ENCODE measurements around the gene WDR62.
"Not testable (repeated sequence)": the region's sequence is repeated elsewhere in the genome, so short reads cannot be mapped to it uniquely, and the experiment has no call there.

Gene WDR62

DNA sequence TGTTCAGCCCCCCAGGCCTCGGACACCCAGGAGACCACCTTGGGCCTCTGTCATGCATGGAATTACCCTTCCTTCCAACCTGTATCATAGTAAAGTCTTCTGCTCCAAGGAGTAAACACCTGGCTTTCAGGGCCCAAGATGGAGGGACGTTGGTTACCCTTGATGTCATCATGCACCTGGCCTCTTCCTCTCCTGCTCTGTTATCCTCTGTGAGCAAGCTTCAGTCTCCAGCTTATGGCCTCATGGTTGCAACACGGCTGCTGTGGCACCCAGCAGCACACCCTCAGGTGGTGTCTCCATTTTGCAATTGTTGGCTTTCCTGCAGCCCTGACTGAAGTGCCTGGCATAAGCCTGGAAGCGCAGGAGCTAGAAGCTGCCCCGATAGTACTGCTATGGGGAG, 52.3 kb downstream of the WDR62 start:
- no peak for DNase-seq (ENCODE audit: low read depth in 2 of 2, low spot score in 1 of 2)

DNA sequence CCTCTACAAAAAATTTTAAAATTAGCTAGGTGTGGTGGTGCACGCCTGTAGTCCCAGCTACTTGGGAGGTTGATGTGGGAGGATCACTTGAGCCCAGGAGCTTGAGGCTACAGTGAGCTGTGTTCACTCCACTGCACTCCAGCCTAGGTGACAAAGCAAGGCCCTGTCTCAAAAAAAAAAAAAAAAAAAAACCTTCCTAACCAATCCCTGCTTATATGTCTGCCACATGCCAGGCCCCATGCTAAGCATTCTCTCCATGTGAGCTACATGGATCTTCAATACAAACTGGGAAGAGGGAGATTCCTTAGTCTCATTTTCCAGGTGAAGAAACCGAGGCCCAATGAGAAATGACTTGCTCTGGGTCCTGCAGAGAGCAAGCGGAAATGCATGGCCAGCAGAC, 54.0 kb downstream of the WDR62 start:
- DNase-seq (ENCODE audit: low read depth in 2 of 2, low spot score in 1 of 2) = no peak

DNA sequence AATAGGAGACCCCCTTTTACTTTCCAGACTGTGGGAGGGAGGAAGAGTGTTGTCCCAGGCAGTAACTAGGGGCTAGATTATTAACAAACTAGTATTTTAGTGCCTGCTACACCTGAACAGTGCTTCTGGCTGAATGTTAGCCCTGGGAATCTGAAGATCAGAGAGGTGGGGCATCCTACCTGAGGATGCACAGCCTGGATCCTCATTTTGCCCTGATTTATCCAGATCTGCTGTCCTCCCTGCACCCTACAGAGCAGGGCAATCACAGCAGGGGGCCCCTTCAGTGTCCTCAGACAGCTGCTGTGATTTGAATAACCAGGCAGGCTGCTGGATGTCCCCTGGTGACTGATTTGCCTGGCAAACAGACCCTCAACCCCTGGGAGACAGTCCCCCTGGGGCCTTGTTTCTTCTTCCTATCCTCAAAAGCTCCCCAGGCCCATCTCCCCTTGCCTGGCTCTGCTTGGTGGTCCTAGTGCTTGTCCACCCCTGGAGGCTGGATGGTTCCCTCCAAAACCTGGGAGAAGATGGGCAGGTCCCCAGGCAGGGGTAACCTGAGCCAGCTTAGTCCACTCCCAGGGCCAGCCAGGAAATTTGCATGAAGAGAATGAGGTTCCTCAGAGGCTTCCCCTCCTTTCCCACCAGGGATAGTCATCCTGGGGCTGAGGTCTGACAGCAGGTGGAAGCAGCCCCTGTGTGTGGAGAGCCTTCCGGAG, 55.9 kb downstream of the WDR62 start, which contains the start of gene OVOL3:
Gene OVOL3 (plus strand): TSS at position 657 of the 713 bp plus-strand sequence. CDS start 60 bp downstream, outside the sequence.
- DNase-seq (ENCODE audit: low read depth in 2 of 2, low spot score in 1 of 2) = no peak

DNA sequence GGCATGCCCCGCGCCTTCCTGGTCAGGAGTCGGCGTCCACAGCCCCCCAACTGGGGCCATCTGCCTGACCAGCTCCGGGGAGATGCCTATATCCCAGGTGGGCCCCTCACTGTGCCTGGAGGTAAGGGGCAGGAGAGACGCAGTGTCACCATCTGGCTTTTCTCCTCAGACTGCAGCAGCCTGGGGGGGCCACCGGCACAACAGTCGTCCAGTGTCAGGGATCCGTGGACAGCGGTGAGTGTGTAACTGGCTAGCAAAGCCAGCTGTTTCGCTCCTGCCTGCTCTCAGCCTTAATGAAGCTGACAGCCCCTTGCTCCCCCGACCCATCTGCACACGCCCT, 56.5 kb downstream of the WDR62 start:
- DNase-seq (ENCODE audit: low read depth in 2 of 2, low spot score in 1 of 2) = no peak

DNA sequence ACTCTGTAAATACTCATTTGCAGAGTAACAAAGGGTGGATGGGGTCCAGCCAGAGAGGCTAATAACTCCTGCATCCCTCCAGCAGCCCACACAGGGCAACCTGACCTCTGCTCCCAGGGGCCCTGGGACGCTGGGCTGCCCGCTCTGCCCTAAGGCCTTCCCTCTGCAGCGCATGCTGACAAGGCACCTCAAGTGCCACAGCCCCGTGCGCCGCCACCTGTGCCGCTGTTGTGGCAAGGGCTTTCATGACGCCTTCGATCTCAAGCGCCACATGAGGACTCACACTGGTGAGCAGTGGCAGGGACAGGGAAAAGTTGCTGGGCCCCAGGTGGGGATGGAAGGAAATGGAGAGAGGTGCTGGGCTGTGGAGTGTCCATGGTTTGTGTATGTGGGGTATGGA, 58.0 kb downstream of the WDR62 start:
- DNase-seq (ENCODE audit: low read depth in 2 of 2, low spot score in 1 of 2) = no peak

DNA sequence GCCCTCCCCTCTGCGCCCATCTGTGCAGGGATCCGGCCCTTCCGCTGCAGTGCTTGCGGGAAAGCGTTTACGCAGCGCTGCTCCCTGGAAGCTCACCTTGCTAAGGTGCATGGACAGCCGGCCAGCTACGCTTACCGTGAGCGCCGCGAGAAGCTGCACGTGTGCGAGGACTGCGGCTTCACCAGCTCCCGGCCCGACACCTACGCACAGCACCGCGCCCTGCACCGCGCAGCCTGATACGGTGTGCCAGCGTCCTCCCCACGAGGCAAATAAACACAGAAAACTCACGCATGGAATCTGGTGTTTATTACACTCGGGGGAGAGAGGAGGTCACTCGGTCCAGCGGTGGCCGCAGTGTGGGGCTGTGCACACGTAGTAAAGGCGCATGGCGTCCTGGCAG, 58.7 kb downstream of the WDR62 start:
- no peak for DNase-seq (ENCODE audit: low read depth in 2 of 2, low spot score in 1 of 2)

DNA sequence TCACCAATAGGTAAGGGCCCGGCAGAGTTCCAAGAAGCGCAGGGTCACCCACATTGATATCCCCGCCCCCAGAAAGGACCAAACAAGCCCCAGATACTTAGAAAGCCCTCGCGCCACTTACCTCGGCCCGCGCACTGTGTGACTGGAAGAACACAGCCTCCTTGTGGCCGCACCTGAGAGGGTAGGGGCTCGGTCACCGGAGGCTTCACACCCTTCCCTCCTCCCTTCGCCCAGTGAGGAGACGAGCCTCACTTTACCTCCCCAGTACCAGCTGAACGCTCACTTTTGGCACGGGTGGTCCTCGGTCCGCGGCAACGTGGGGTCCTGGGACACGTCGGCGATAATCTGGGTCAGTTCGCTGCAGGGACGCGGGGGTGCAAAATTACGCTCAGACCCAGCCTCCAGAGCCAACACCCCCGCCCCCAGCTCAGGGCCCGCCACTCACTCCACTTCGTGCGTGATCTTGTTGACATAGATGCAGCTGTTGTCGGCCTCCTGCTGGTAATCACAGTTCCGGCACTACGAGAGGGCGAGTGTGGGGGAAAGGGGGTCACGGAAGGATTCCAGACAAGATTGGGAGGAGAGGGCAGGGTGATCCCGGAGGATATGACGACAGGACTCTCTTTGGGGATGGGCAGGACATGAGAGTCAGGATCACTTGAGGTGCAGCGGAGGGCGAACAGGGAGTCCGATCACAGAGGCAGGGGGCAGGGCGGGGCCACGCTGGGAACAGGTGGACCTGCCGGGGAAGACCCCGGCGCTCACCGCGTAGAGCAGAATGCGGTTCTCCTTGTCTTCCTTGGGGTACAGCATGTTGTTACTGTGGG, 59.4 kb downstream of the WDR62 start:
- DNase-seq (ENCODE audit: low read depth in 2 of 2, low spot score in 1 of 2) = no peak

DNA sequence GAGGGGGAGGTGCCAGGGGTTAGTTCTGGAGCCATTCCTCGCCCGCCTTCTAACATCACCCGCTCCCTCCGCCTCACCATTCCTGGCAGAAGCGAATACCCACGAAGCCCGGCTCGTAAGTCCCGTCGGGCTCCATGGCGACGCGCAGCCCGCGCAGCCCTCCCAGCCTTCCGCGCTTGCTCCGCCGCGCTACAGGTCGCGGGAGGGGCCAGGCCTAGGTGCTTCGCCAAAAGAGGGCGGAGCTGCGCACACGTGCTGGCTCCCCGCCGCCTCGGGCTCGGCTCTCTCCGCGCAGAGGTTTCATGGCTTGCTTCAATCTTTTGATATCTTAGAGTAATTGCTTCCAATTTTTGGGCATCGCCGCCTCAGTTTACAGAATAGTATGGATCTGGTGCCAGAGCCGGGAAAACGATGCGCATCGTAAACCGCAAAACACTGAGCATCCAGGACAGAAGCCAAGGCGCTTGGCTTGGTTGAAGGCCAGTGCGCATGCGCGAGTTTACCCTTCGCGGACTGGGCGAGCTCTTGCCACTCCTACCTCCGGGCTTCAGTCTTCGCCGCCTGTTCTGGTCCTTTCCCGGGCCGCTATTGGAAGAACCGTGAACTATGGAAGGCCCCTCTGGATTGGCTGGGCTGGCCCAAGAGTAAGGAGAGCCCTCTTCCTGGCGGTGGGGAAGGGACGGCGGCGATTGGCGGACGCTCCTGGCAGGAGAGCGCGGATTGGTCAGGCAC, 60.2 kb downstream of the WDR62 start, which contains the start of gene POLR2I:
Gene POLR2I (minus strand): TSS at position 155 of the 732 bp plus-strand sequence. CDS start 19 bp downstream, at position 136.
- DNase-seq (ENCODE audit: low read depth in 2 of 2, low spot score in 1 of 2) = peak; percentile 97 to 98

DNA sequence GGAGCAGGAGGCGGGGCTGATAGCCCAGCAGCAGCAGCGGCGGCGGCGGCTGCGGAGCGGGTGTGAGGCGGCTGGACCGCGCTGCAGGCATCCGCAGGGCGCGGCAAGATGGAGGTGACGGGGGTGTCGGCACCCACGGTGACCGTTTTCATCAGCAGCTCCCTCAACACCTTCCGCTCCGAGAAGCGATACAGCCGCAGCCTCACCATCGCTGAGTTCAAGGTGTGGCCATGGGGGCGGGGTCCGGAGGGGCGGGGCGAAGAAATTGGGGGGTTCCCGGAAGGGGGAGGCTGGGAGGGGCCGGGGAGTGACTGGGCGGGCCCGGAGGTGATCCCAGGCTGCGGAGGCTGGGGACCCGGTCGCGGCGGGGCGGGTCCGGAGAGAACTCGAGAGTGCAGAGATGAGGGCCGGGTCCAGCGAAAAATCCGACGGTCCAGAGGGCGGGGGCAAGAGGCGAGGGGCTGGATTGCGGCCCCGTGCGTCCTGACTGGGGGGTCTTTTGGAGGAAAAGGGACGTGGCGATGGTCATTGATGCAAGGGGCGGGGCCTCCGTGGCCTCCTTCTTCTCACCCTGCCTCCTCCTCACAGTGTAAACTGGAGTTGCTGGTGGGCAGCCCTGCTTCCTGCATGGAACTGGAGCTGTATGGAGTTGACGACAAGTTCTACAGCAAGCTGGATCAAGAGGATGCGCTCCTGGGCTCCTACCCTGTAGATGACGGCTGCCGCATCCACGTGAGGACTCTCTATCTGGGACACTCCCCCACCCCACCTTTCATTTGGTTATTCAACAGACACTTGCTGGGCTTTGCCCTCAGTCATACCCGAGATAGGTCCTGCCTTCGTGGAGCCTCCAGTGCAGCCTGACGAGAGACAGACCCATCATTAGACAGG, 61.0 kb downstream of the WDR62 start, which contains the start of gene TBCB:
Gene TBCB (plus strand): TSS at position 16 of the 891 bp plus-strand sequence. CDS start 93 bp downstream, at position 109.
- peak; percentile 82 to 88 for DNase-seq (ENCODE audit: low read depth in 2 of 2, low spot score in 1 of 2)

DNA sequence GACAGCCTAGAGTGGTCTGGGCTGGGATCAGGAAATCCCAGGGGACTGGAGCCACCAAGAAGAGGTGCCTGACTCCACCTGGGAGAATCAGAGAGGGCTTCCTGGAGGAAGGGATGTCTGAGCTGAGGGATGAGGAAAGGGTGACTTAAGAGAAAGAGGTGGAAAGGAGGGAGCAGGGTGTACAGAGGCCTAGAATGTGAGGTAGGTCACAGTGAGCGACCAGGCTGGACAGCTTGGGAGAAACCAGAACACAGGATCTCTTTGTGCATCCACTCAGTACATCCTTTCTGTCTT, 61.6 kb downstream of the WDR62 start:
- no peak for DNase-seq (ENCODE audit: low read depth in 2 of 2, low spot score in 1 of 2)

DNA sequence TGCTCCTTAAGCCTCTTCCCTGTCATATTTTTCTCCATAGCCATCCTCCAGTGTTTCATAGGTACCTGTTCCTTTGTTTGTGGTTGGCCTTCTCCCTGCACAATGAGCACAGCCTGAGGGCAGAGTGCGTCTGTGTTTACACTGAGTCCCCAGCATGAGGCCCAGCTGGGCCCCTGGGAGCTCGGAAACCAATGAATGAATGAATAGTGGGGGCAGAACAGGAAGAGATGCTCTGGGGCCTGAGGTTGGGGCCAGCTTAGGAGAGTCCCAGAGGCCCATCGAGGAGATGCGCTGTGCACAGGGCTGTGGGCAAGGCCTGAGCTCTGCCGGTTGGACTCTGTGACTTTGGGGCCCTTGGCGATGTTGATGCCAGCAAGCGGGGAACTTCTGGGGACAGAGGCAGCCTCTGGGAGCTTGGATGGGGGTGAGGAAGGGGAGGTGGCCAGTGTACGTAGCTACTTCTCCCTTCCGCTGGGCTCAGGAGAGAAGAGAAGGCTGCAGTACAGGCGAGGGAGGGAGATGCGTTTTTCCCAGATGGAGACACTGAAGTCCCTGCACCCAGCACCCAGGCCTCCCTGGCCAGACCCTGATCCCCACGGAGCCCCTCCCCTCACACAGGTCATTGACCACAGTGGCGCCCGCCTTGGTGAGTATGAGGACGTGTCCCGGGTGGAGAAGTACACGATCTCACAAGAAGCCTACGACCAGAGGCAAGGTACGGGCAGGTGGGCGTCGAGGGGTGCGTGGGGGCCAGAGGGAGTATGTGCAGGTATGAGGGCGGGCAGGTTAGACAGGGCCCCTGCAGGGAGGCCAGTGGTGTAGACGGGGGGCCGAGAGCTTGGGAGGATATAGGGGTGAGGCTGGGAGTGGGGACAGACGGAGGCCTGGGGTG, 65.6 kb downstream of the WDR62 start:
- DNase-seq (ENCODE audit: low read depth in 2 of 2, low spot score in 1 of 2) = no peak

DNA sequence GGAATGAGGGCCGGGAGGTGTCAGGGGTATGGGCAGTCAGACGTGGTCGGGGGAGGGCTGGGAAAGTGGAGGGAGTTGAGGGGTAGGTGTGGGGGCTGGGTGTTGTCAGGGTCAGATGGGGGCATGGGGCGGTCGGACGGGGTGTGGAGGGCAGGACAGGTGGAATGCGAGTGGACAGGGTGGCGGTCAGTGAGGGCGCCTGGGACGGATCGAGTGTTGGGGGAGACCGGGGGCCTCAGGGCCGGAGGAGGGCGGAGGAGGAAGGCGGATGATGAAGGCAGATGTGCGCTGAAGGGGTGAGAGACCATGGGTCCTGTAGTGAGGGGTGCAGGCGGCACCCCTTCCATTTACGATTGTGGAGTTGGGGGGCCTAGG, 66.3 kb downstream of the WDR62 start:
- DNase-seq (ENCODE audit: low read depth in 2 of 2, low spot score in 1 of 2) = no peak

DNA sequence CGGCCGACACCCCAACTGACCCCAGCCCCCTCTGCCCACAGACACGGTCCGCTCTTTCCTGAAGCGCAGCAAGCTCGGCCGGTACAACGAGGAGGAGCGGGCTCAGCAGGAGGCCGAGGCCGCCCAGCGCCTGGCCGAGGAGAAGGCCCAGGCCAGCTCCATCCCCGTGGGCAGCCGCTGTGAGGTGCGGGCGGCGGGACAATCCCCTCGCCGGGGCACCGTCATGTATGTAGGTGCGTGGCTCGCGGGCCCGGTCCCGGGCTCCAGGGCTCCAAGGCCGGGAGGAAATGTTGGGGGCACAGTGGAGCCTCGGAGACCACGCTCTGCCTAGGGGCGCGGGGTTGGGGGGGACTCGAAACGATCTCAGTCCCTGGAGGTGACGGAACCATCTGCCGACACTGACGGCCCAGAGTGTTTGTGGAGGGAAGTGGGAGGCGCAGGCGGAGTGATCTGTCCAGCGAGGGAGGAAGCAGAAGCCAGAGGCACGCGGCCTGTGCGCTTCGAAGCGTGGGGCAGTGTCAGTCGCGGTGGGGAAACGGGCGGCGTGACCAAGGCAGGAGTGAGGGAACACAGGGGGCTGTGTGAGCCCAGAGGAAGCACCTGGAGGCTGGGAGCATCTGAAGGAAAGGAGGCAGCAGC, 66.9 kb downstream of the WDR62 start:
- no peak for DNase-seq (ENCODE audit: low read depth in 2 of 2, low spot score in 1 of 2)

DNA sequence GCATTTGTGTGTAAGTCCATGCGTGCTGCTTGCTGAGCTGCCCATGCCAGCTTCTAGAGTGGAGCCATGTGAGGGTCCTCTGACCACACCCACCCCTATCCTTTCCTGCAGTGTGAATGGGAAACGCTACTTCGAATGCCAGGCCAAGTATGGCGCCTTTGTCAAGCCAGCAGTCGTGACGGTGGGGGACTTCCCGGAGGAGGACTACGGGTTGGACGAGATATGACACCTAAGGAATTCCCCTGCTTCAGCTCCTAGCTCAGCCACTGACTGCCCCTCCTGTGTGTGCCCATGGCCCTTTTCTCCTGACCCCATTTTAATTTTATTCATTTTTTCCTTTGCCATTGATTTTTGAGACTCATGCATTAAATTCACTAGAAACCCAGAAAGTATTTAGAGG, 70.9 kb downstream of the WDR62 start:
- DNase-seq (ENCODE audit: low read depth in 2 of 2, low spot score in 1 of 2) = no peak

DNA sequence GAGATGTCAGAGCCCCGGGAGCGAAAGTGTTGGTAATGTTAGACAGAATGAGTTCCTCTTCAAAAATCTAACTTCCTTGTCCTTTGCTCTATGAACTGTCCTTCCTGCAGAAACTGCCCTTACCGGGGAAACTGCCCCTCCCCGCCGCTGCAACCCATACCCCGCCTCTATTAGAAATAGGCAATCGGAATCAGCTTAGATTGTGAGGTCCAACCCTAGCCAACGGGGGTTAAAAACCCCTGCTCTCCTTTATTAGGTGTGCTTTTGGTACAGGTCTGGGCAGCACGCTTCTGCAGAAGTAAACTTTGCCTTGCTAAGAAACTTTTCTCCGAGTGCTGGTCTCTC, 73.7 kb downstream of the WDR62 start:
- no peak for DNase-seq (ENCODE audit: low read depth in 2 of 2, low spot score in 1 of 2)

DNA sequence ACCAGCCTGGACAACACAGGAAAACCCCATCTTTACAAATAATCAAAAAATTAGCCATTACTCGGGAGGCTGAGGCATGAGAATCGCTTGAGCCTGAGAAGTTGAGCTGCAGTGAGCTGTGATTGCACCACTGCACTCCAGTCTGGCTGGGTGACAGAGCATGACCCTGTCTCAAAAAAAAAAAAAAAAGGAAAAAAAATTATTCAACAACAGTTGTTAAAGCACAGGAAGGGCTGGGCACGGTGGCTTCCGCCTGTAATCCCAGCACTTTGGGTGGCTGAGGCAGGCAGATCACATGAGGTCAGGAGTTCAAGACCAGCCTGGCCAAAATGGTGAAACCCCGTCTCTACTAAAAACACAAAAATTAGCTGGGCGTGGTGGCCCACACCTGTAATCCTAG, 76.5 kb downstream of the WDR62 start:
- DNase-seq (ENCODE audit: low read depth in 2 of 2, low spot score in 1 of 2) = not testable (repeated sequence)

DNA sequence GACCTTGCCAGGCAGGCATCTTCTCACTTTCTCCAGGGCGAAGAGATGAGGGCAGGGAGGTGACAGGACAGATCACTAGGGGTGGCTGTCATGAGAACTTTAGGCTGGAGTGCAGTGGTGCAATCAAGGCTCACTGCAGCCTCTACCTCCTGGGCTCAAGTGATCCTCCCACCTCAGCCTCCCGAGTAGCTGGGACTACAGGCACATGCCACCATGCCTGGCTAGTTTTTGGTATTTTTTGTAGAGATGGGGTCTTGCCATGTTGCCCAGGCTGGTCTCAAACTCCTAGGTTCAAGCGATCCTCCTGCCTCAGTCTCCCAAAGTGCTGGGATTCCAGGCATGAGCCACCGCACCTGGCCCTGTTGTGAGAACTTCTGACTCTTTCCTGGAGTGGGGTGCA, 80.2 kb downstream of the WDR62 start:
- not testable (repeated sequence) for DNase-seq (ENCODE audit: low read depth in 2 of 2, low spot score in 1 of 2)

DNA sequence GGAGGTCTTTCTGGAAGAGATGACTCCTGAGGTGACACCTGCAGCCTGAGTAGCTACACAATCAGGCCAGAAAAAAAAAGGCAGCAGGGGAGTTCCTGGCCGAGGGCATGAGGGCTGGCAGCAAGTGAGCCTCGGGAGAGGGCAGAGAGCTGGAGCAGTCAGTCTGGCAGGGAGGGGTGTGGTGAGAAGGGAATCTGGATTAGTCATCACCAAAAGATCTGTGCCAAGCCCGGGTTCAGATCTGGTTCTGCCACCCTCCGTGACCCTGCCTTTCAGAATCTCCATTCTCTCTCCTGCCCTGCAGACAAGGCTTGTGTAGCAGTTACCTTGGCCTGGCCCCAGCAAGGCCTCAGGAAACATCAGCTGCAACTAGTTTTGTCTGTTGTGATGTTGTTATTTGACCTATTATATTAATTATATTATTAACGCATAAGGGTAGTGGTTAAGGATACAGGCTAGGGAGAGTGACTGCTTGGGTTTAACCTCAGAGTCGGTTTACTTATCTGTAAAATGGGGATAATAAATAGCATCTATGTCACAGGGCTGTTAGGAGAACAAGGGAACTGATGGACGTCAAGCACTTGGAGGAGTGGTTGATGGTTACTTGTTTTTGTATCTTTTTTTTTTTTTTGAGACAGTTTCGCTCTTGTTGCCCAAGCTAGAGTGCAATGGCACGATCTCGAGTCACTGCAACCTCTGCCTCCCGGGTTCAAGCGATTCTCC, 82.4 kb downstream of the WDR62 start:
- DNase-seq (ENCODE audit: low read depth in 2 of 2, low spot score in 1 of 2) = no peak

DNA sequence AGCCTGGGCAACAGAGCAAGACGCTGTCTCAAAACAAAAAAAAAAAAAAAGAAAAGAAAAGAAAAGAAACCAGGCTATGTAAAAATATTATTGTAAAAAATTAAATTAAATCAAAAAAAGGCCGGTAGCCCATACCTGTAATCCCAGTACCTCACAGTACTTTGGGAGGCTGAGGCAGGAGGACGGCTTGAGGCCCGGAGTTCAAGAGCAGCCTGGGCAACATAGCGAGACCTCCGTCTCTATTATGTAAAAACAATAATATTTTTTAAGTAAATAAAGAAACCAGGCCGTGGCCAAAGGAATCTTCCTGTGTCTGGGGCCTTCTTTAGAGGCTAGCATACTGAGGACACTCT, 84.4 kb downstream of the WDR62 start:
- no peak for DNase-seq (ENCODE audit: low read depth in 2 of 2, low spot score in 1 of 2)

Measured in stimulated activated CD8-positive, alpha-beta memory T cell treated with anti-CD3 and anti-CD28 coated beads, Interleukin-4, amount 100 ng/mL, for 1 hour (primary cell).